Esophagus mucosa (tissue), 1 donor: ENCODE measurements around the gene KRT6C. TPM values are rescaled to one million over a fixed set of nuclear protein-coding genes. Genes with fewer than 3 reads are reported as not detected.
"Not testable (repeated sequence)": the region's sequence is repeated elsewhere in the genome, so short reads cannot be mapped to it uniquely, and the experiment has no call there.

Experiments used
- ATAC-seq: fragments of 200-7000 bp; cut with Tn5 transposase; one replicate; pipeline ENCODE4 v1.9.1; 2020
- total RNA-seq: library from RNA; stranded (reverse); gene quantifications from one replicate; pipeline ENCODE4 v1.2.4, GENCODE V29; 2023
- donor health status: DM: yes; HTN: yes; CAD: no.

Gene KRT6C
- total RNA-seq, 1 donor from 2014 or later, result 2,886 TPM

DNA sequence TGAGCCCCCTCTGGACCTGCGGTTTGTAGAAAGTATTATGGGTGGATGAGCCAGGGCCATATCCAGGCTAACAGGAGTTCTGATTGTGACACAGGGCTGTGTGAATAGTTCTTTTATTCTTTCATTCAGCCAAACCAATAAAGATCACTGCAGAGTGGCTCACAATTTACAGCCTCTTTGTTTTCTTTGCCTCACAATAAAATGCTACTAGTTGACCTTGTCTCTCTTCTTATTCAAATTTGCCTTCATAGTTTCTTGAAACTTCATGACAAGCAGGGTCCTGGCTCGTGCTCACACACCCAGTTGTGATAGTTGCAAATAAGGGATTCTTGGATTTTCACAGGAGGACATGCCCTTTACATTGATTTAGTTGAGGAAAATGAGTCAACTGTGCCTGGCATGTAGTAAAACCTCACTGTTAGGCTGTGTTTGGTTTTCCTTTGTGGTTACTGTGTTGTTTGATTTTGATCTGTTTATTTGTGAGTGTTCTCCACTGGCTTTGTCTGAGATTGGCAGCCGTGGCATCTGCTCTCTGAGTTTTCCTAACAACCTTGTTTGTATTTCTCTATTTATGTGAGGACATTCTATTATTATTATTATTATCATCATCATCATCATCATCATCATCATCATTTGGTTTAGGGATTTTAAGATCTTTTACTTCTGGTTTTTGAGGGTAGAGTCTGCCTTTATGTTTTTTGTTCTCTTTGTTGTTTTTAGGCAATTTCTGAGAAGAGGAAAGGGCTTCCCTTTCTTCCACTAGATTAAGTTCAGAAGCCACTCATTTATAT is 19.0 kb downstream of the KRT6C start:
- ATAC-seq, result no peak

DNA sequence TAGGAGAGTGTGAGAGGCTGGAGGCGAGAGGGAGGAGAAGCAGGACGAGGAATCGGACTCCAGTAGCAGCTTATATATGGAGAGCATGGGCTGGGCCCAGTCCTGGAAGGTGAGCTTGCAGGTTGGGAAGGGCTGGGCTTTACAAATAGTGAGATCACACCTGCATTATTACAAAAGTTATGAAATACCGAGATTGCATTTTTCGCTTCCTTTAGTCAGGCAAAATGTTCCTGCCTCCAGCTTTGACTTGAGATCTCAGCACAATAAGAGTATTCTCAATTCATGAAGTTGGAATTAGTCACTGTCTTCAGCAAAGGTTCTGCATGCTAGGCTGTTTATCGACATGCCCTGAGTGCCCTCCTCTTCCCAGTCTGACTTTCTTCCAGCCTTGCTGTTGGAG is 21.5 kb downstream of the KRT6C start, which contains the start of gene KRT6B:
TSS of gene KRT6B (minus strand) at position 46 of the 400 bp plus-strand sequence. CDS start 68 bp downstream, outside the sequence.
- peak; percentile 86 for ATAC-seq

DNA sequence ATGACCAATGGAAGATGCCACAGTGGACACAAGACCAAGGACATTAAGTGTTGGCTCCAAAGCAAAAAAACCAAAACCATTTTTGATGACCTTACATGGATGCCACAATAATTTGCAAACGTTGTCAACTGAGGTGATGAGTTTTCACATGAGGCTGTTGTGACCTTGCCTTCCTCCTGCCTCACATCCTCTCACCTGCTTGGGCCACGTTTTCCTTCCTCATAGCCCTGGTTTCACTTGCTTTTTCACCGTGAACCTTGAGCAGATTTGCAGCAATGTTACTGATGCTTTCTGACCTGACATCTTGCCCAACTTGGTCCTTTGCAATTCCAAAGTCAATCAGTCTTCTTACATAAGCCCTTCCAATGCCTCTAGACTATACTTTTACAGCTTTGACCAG is 25.4 kb downstream of the KRT6C start:
- no peak for ATAC-seq

DNA sequence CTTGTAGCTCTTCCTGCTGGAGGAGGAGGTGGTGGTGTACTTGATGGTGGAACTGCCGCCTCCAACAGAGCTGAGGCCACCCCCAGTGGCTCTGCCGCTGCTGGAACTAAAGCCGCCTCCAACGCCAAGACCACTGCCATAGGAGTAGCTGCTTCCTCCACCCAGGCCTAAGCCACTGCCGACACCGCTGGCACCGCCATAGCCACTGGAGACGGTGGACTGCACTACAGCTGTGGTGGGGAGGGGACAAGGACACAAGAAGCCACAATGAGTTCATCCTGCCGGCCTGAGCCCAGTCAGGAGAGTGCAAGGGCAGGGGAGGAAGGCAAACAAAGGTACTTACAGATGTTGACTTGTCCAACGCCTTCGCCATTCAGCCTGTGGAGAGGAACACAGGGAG is 26.4 kb downstream of the KRT6C start:
- not testable (repeated sequence) for ATAC-seq

DNA sequence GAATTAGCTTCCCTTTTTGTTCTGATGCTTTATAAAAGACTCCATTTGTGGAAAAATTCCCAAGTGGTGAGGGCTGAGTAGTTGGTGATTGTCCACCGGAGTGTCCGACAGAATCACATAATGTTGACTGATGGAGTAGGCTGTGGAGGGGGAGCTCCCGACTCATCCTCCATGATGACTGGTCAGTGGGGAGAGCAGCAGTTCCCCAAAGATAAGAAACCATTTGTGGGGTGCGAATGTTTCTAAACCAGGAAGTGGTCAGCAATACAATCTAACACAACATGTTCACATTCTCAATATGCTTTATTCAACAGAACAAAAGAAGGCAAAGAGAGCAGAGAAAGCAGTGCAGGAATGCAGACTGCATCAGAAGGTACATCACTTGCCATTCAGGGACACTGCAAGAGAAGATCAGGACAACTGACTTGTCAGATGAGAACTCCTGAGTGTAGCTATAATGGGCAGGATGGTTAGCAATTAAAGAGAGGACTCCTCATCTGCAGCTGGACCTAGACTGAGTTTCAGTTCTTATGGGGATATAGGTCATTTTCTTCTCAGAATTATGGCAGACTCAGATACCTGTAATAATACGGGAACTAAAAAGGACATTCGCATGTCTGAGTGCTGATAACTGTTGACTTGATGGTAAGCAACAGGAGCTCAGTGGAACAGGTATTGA is 27.1 kb downstream of the KRT6C start:
- no peak for ATAC-seq

DNA sequence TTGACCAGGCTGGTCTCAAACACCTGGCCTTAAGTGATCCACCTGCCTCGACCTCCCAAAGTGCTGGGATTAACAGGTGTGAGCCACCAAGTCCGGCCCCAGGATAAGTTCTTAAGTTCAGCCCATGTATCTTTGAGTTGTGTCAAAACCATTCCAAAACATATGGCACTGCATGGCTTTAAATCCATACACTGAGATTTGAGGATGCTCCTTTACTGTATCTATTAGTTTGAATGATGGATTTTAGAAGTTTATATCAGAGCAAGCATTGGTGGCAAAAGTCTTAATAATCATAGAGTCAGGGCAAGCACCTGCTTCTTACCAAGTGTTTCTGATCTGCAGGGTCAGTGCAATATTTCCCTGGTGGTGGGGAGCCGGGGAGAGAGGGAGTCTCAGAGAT is 27.7 kb downstream of the KRT6C start:
- ATAC-seq, result no peak

DNA sequence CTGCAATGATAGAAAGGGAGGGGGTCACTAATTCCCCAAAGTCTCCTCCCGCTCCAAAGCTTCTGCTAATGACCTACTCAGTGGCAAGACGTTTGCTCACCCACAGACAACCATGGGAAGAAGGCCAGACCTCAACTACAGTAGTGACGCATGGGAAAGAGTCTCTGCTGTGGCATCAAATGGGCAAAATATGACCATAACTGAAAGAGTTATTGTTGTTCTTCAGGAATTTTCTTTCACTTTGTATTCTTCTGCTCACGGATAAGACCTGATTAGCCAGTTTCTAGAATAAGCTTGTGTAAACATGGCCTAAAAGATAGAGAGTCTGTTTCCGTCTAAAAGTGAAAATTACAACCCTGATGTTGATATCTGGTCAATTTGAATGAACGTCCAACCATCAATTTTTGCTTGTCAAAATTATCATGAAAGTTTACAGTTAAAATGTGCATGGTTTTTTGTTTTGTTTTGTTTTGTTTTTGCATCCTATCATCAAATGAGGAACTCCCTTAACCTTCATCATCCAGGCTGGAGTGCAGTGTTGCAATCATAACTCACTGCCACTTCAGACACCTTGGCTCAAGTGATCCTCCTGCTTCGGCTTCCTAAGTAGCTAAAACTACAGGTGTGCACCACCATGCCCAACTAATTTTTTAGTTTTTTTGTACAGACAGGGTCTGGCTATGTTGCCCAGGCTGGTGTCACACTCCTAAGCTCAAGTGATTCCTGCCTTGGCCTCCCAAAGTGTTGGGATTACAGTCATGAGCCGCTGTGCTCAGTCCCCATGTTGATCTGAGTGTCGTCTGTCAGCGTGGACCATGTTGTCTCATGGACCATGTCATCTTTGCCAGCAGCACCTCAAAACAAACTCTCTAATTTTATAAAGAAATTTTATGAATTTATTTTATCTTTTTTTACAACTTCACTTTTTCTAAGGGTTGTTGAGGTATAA is 28.7 kb downstream of the KRT6C start:
- no peak for ATAC-seq

DNA sequence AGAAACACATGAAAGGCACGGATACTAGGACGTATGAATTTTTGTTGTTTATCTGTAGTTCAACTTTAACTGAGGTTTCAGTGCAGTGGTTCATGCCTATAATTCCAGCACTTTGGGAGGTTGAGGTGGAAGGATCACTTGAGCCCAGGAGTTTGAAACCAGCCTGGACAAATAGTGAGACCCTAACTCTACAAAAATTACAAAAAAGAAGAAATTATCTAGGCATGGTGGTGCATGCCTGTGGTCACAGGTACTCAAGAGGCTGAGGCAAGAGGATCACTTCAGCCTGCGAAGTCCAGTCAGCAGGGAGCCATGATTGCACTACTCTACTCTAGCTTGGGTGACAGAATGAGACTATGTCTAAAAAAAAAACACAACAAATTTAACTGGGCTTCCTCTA is 29.6 kb downstream of the KRT6C start:
- ATAC-seq, result no peak

DNA sequence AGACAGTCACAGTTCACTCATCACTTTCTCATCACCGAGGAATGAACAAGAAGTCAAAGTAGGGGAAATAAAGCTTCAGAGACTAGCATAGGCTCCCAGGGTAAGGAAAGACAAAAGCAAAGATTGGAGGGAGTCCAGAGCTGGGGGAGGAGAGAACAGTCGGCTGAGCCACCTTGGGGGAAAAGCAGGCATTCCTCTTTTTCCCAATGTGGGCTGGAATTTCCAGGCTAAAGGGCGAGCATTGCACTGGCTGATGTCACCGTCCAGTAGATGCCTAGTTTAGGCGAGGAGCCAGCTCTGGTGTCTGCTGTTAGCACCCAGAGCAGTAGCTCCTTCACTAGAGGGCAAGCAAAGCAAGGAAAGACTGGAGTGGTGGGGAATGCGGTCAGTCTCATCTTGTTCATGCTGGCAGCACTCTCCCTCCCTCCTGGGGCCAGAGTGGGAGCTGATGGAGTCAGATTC is 31.0 kb downstream of the KRT6C start:
- ATAC-seq, result no peak

DNA sequence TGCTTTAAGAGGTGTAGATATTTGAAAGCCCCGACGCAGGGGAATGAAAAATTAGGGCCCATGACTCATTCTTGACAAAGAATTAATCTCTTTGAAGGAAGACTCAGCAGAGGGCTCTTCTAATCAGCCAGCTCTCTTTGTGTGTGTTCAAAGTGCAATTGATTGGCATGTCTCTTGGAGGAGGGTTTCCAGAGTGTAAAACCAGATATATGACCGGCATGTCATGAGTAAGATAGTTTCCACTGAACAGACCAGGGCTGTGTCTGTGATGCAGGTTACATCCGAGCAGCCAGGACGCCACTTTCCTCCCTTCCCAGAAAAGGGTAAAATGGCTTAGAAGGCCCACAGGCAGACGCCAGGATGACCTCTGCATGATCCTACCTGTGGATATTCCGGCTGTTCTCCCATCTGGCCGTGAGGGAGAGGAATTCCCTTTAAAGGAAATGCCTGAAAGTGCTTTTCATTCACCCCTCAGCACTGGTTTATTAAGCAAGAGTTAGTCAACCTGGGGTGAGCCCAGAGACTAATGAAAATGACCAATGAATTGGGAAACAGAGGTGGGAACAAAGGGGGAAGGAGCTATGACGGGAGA is 32.2 kb downstream of the KRT6C start:
- peak; percentile 49 for ATAC-seq

DNA sequence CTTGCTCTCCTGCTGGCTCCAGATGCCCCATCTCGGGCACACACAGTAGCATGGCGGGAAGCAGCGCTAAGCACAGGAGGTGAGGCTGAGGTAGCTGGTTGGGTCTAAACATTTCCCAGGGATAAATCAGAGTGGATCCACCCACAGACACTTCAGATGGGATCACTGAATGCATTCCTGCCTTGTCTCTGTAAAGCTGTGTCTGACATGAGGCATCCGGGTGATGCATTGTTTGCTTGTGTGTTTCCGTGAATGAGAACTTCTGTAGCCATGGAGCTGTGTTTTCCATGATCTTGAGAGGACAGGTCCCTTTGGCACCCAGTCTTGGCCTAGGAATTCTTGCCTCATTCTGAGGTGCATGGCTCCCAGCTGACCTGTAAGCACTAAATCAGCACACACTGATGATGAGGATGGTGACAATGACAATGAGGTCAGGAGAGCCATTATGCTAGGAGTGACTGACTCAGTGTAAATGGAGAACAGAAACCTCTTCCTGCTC is 32.7 kb downstream of the KRT6C start:
- peak; percentile 55 for ATAC-seq

DNA sequence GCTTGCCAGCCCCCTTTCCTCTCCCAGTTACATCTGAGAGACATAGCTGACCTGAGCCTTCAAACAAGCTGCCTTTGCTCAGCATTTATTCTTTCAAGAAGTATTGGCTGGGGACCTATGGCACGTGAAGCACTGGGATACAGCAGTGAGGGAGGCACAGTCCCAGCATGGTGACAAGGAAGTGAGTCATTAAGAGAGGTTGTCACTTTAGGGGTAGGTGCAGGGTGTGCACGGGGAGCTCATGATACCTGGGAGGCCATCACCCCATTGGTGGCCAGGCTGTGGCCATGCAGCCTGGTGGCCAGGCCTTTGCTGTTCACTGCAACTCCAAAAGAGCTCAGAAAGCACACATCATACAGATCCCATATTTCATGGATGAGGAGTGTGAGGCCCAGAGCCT is 33.8 kb downstream of the KRT6C start:
- no peak for ATAC-seq

DNA sequence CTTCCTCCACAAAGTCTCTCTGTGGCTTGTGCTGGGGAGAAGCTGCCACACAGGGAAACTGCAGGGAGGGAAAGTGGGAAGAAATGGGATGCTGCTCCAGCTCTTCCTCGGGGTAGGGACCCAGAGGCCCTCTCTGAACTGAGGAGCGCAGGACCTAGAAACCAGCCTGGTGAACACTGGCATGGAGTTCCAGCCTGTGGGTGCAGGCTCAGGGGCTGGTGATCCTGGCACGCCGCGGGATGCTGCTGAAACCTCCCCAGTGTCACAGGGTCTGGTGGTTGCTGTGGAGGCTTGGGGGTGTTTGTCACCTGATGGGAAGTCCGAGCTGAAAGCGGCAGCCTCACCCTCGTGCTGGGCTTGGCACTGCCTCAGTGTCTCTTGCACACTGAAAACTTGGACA is 34.2 kb downstream of the KRT6C start:
- ATAC-seq, result no peak

DNA sequence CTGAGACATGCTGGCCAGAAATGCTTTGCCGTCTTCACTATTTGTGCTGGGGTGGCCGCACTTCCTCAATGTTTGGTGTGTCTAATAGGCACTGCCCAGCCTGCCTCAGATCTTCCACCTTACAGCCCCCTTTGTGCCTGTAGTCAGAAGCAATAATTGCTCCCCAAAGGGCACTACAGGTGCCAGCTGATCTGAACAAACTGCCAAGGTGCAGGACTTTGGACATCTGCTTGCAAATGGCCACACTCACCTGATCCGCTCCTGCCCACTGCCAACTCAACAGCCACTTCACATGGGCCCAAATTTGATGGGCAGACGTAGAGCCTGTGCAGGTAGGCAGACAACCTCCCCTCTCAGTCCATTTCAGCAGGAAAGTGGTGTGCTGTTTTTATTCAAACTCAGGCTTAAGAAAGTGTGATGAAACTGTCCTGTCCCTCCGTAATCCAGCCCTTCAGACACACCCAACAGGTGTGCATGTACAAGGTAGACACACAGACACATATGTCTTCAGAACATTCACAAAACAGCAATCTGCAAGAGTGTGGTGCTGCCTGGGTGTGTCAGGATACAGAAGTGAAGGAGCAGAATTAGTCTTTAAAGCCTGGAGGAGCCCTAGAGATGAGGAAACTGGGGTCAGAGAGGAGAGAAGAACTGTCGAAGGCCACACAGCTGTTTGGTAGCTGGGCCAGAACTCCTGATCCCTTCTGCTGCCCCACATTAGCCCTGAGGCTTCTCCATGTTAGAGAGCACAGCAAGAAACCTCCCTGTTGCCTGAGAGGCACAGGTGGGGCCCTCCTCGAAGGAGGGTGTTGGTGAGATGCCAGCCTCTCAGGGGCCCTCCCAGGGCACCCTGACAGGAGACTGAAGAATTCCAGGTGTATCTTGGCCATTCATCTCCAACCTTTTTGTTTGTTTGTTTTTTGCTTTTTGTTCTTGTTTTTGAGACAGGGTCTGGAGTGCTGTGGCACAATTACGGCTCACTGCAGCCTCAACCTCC is 35.0 kb downstream of the KRT6C start:
- peak; percentile 56 for ATAC-seq

DNA sequence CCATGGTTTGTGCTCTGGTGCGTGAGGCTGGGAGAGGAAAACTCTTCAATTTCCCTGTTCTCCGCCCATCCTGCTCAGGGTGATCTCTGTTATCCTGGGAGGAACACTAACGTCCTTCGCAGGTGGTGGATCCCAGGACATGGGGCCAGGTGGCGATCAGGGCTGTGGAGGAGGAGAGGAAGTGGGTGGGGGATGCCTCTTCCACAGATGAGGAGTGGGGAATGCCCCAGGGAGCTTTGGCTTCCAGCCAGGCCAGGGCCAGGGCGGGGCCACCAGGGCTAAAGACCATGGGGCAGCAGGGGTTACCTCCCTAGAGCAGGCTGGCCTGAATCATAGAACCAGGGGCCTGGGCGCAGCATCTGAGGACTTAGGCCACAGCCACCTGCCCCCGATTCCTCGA is 36.1 kb downstream of the KRT6C start:
- ATAC-seq, result no peak

DNA sequence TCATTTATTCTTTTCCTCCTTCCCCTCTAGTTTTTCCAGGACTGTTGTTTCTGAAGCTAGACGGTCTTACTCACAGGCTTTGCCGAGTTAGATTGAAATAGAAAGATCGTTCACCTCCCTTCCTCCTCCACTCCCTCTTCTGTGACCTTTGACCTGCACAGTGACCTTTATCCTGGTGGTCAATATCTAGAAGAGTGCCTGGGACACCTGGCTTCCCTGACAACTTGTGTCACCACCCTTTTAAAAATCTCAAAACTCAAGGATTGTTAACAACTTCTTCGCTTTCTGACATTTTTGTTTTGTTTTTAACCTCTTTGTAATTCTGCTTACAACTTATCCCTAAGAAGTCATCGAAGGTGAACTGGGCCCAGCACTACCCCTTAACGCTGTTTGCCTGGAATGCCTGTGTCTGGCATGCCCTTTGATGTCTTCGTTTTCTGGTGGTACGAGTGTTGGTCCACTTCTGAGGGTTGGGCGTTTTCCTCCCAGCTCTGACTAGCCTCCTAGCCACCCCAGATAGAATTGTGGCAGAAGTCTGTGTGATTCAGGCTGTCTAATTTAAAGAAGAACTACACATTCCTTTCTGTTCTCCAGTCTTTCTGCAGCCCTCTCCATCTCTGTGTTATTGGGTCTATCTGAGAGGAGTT is 36.7 kb downstream of the KRT6C start:
- no peak for ATAC-seq

DNA sequence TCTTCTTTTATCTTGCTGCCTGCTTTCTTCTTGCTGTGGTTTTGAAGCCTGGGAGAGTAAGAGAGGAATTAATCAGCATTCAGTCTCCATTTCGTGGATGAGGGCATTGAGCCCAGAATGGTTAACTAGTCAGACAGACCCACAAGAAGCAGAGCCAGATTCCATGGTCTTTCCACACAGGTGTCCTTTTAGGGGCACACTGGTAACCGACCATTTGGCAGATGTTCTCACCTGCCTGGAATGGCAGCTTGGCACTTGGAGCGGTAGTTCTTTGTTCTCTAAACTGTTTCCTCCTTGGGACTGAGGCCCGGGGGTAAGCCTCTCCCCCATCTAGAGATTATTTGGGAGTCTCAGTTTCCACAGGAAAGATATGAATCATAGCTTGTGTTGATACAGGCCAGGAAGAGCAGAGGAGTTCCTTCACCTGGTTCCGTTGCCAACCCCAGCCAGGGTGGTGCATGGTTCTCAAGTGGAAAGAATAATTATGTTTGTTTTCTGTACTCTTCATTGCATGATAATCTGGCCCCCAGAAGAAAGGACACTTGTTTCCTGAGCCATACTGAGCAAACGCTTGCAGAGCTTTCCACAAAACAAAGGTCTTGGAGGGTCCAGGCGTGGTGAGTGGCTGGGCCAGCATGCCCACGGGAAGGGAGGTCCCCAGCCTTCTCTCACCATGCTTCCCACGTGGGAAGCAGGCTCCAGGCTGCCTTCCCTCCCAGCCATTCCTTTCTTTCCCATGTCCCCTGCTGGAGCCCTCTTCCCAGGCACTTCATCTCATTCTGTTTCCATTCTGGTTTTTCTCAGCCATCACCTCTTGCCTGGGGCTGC is 37.4 kb downstream of the KRT6C start:
- peak; percentile 63 for ATAC-seq

DNA sequence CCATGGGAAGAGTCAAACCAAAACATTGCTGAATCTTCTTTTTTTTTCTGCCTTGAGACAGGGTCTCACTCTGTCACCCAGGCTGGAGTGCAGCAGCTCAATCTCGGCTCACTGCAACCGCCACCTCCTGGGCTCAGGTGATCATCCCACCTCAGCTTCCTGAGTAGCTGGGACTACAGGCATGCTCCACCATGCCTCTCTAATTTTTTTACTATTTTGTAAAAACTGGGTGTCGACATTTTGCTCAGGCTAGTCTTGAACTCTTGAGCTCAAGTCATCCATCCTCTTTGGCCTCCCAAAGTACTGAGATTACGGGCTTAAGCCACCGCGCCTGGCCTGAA is 38.0 kb downstream of the KRT6C start:
- no peak for ATAC-seq

DNA sequence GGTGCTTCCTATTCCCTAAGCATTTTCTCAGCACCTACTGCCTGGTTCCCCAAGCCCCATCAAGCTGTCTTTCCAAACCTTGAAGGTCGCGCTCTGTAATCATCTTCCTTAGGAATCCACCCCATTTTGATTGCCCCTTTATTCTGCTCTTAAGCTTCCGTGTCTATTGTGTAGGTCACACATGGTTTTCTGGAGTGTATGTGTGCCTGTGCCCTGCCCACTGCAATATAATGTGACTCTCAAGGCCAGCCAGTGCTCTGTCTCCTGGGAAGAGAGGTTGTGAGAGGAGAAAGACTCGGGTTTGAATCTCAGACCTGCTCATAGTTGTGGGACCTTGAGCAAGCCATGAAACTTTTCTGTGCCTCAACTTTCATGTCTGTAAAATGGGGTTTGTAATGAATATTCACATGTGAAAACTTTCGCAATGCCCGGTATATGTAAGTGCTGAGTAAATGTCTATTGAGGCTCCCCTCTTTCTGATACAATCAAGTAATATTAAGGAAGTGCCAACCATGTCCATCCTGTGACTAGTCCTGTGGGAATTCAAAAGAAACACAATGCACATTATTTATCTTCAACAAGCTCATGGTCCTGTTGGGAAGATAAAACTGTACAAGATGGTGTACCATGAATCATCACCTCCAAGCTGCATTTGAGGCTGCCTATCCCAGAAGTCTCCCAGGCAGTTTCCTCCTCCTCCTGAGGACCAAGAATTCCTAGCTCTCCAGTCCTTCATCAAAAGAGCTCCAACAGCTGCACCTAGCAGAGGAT is 38.7 kb downstream of the KRT6C start:
- no peak for ATAC-seq
